GM23338 (cell line): ENCODE data around the gene POLE4. TPM values are rescaled to one million over a fixed set of nuclear protein-coding genes. Genes with fewer than 3 reads are reported as not detected.

Experiments used
- ATAC-seq: fragments of 200-7000 bp; cut with Tn5 transposase; 3 replicates; pipeline ENCODE4 v1.9.1; 2020
- DNase-seq: peaks from one replicate; pipeline ENCODE4 v3.0.0-alpha.2; 2015; ENCODE audit warnings: low spot score
- H2AFZ ChIP-seq: fragments of 200-600 bp; sonication (generic); 2 replicates; pipeline ENCODE4 v1.8.0; 2016; ENCODE audit warnings: antibody characterized with exemption, mild to moderate bottlenecking, moderate library complexity
- H3F3A ChIP-seq: fragments of 200-600 bp; sonication (generic); replicated peaks from 2 replicates; pipeline ENCODE4 v1.8.0; 2017; ENCODE audit warnings: antibody characterized with exemption, mixed run types, low read depth
- H3K27ac ChIP-seq: fragments of 200-600 bp; sonication (generic); 2 replicates; pipeline ENCODE4 v1.6.1; 2016; ENCODE audit warnings: low read depth
- H3K27me3 ChIP-seq: fragments of 200-600 bp; sonication (generic); 2 replicates; pipeline ENCODE4 v1.8.0; 2016; ENCODE audit warnings: mild to moderate bottlenecking, mixed run types, moderate library complexity; ENCODE audit not compliant: insufficient read depth
- H3K36me3 ChIP-seq: fragments of 200-600 bp; sonication (generic); 2 replicates; pipeline ENCODE4 v1.8.0; 2016; ENCODE audit warnings: mild to moderate bottlenecking; ENCODE audit not compliant: insufficient read depth
- H3K4me1 ChIP-seq: fragments of 200-600 bp; sonication (generic); 2 replicates; pipeline ENCODE4 v1.8.0; 2016; ENCODE audit warnings: mild to moderate bottlenecking, moderate library complexity; ENCODE audit not compliant: insufficient read depth
- H3K4me2 ChIP-seq: fragments of 200-600 bp; sonication (generic); 2 replicates; pipeline ENCODE4 v1.7.1; 2017; ENCODE audit warnings: mixed run types
- H3K4me3 ChIP-seq: fragments of 200-600 bp; sonication (generic); 2 replicates; pipeline ENCODE4 v1.6.1; 2016; ENCODE audit warnings: mixed run types
- H3K79me2 ChIP-seq: fragments of 200-600 bp; sonication (generic); replicated peaks from 2 replicates; pipeline ENCODE4 v1.8.0; 2017; ENCODE audit warnings: mild to moderate bottlenecking; ENCODE audit not compliant: insufficient read depth
- H3K9me2 ChIP-seq: fragments of 200-600 bp; sonication (generic); 2 replicates; pipeline ENCODE4 v1.8.0; 2017; ENCODE audit not compliant: insufficient read depth
- H4K20me1 ChIP-seq: fragments of 200-600 bp; sonication (generic); replicated peaks from 2 replicates; pipeline ENCODE4 v1.8.0; 2017; ENCODE audit warnings: mild to moderate bottlenecking; ENCODE audit not compliant: insufficient read depth
- H3K27ac Mint-ChIP-seq: 2 replicates; pipeline ENCODE4 v1.8.0; 2020; ENCODE audit warnings: inconsistent platforms, mild to moderate bottlenecking, moderate library complexity, mixed read lengths
- H3K27me3 Mint-ChIP-seq: 3 replicates; pipeline ENCODE4 v1.8.0; 2022; ENCODE audit warnings: low read depth, mild to moderate bottlenecking, moderate library complexity, mixed read lengths, inconsistent platforms; ENCODE audit not compliant: insufficient read depth, poor library complexity
- H3K36me3 Mint-ChIP-seq: 3 replicates; pipeline ENCODE4 v1.8.0; 2021; ENCODE audit warnings: low read depth, mild to moderate bottlenecking, inconsistent platforms, moderate library complexity, mixed read lengths
- H3K4me1 Mint-ChIP-seq: 3 replicates; pipeline ENCODE4 v1.8.0; 2020; ENCODE audit warnings: mild to moderate bottlenecking, inconsistent platforms, mixed read lengths
- H3K4me3 Mint-ChIP-seq: 3 replicates; pipeline ENCODE4 v1.8.0; 2021; ENCODE audit warnings: moderate library complexity, mild to moderate bottlenecking, inconsistent platforms, mixed read lengths
- H3K9me3 Mint-ChIP-seq: 3 replicates; pipeline ENCODE4 v1.8.0; 2020; ENCODE audit warnings: moderate library complexity, mild to moderate bottlenecking, inconsistent platforms, mixed read lengths
- CREB1 ChIP-seq: fragments of 250-450 bp; sonication (Bioruptor Pico); IDR thresholded peaks from 2 replicates; pipeline ENCODE4 v1.5.0; 2020; ENCODE audit warnings: low read depth, mild to moderate bottlenecking, moderate library complexity
- EZH2 ChIP-seq: fragments of 200-600 bp; sonication (generic); IDR thresholded peaks from one replicate; pipeline ENCODE4 v1.8.0; 2017; ENCODE audit warnings: antibody characterized with exemption, mild to moderate bottlenecking, low read depth; ENCODE audit not compliant: unreplicated experiment
- EZH2phosphoT487 ChIP-seq: fragments of 200-600 bp; sonication (generic); IDR thresholded peaks from one replicate; pipeline ENCODE4 v1.8.1; 2018; ENCODE audit warnings: antibody characterized with exemption; ENCODE audit not compliant: unreplicated experiment
- JUNB ChIP-seq: IDR thresholded peaks from one replicate; pipeline ENCODE4 v1.6.1; 2016; ENCODE audit warnings: antibody characterized with exemption; ENCODE audit not compliant: unreplicated experiment
- NANOG ChIP-seq: IDR thresholded peaks from 2 replicates; pipeline ENCODE4 v1.6.1; 2016; ENCODE audit warnings: antibody characterized with exemption, borderline replicate concordance
- POLR2AphosphoS5 ChIP-seq: IDR thresholded peaks from 2 replicates; pipeline ENCODE4 v1.6.1; 2016; ENCODE audit warnings: antibody characterized with exemption, low read depth
- STAT1 ChIP-seq: IDR thresholded peaks from one replicate; pipeline ENCODE4 v1.6.1; 2016; ENCODE audit warnings: antibody characterized with exemption; ENCODE audit not compliant: unreplicated experiment
- ZNF114 ChIP-seq: fragments of 250-450 bp; sonication (Bioruptor Pico); IDR thresholded peaks from 2 replicates; pipeline ENCODE4 v1.5.0; 2020; ENCODE audit warnings: mild to moderate bottlenecking, moderate library complexity
- ZNF331 ChIP-seq: fragments of 250-450 bp; sonication (Bioruptor Pico); IDR thresholded peaks from 2 replicates; pipeline ENCODE4 v1.5.0; 2020; ENCODE audit warnings: low read depth, mild to moderate bottlenecking, moderate library complexity
- polyA plus RNA-seq: library from polyadenylated mRNA; unstranded; fragments of >200 nt; fragmentation: Nextera tagmentation; extraction: Ambion mirVana; gene quantifications from 2 replicates; pipeline ENCODE4 v1.2.1, GENCODE V29; 2016
- total RNA-seq: library from RNA; depleted of rRNA; stranded (reverse); fragments of >200 nt; shearing (Covaris generic); gene quantifications from 2 replicates; pipeline ENCODE4 v1.2.3, GENCODE V29; 2014
- TF ChIP-seq, protein P1 (sequence below): IDR thresholded peaks from one replicate; pipeline ENCODE4 v1.6.1; 2018; ENCODE audit warnings: antibody characterized with exemption; ENCODE audit not compliant: unreplicated experiment
- TF ChIP-seq, protein P2 (sequence below), 2 experiments: fragments of 200-600 bp in 1 of 2; sonication (generic) in 1 of 2; conservative IDR thresholded peaks; 2 replicates each; pipeline versions ENCODE4 v1.5.1 to v1.6.1; 2016 to 2017; ENCODE audit warnings: antibody characterized with exemption in 2 of 2, low read depth in 2 of 2, mild to moderate bottlenecking in 2 of 2, moderate library complexity in 1 of 2
- TF ChIP-seq, protein P3 (sequence below): IDR thresholded peaks from 2 replicates; pipeline ENCODE4 v1.6.1; 2016; ENCODE audit warnings: antibody characterized with exemption
- TF ChIP-seq, protein P4 (sequence below): fragments of 250-450 bp; sonication (Bioruptor Pico); IDR thresholded peaks from 2 replicates; pipeline ENCODE4 v1.5.0; 2020; ENCODE audit warnings: mild to moderate bottlenecking, moderate library complexity

The POLE4 gene
- total and polyA plus RNA-seq, 2 experiments from 2014 or later, result 24.4 to 105 TPM

DNA sequence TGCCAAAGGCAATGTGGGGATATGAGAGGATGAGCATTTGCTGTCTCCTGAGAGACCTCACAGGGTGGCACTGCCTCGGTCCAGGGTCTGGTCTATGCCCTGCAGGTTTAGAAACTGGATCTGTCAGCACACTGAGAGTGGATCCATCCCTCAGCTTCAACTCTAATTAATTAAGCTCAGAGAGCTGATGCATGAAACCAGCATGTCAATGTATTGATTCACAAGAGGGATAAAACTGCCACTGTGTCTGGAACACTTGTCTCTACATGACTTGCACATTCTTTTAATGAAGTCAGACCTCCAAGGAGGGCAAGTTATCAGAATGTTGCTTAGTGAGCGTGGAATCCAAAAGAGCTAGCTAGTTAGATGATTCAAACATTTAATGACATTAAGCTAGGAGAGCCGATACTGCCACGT, 22.5 kb upstream of the POLE4 start:
- DNase-seq (no peak), ATAC-seq (no peak)
- Mint-ChIP-seq H3K36me3 (no peaks in the 10 kb centered on the region; the same call in 2 of the 3 replicates), H3K9me3 (no peaks in the 10 kb centered on the region), H3K27me3 (no peaks in the 10 kb centered on the region), H3K4me1 (no peaks in the 10 kb centered on the region; the same call in 2 of the 3 replicates), H3K27ac (no peak overlapping the region), H3K4me3 (no peak overlapping the region)
- Histone ChIP-seq H3K27me3 (no peaks in the 10 kb centered on the region), H3K4me3 (no peak overlapping the region), H3F3A (no peaks in the 10 kb centered on the region), H3K36me3 (no peaks in the 10 kb centered on the region), H3K4me2 (no peak overlapping the region), H2AFZ (no peak overlapping the region), H3K9me2 (no peaks in the 10 kb centered on the region), H4K20me1 (no peaks in the 10 kb centered on the region), H3K4me1 (no peaks in the 10 kb centered on the region), H3K79me2 (no peaks in the 10 kb centered on the region), H3K27ac (no peak overlapping the region)
- TF ChIP-seq JUNB (no peak), ZNF114 (no peak), EZH2phosphoT487 (no peak), STAT1 (no peak), POLR2AphosphoS5 (no peak), CREB1 (CRISPR knock-in tag) (no peak), EZH2 (no peak), ZNF331 (no peak), NANOG (no peak)
- TF ChIP-seq, protein P1, sequence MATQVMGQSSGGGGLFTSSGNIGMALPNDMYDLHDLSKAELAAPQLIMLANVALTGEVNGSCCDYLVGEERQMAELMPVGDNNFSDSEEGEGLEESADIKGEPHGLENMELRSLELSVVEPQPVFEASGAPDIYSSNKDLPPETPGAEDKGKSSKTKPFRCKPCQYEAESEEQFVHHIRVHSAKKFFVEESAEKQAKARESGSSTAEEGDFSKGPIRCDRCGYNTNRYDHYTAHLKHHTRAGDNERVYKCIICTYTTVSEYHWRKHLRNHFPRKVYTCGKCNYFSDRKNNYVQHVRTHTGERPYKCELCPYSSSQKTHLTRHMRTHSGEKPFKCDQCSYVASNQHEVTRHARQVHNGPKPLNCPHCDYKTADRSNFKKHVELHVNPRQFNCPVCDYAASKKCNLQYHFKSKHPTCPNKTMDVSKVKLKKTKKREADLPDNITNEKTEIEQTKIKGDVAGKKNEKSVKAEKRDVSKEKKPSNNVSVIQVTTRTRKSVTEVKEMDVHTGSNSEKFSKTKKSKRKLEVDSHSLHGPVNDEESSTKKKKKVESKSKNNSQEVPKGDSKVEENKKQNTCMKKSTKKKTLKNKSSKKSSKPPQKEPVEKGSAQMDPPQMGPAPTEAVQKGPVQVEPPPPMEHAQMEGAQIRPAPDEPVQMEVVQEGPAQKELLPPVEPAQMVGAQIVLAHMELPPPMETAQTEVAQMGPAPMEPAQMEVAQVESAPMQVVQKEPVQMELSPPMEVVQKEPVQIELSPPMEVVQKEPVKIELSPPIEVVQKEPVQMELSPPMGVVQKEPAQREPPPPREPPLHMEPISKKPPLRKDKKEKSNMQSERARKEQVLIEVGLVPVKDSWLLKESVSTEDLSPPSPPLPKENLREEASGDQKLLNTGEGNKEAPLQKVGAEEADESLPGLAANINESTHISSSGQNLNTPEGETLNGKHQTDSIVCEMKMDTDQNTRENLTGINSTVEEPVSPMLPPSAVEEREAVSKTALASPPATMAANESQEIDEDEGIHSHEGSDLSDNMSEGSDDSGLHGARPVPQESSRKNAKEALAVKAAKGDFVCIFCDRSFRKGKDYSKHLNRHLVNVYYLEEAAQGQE, result no peak
- TF ChIP-seq, protein P2, sequence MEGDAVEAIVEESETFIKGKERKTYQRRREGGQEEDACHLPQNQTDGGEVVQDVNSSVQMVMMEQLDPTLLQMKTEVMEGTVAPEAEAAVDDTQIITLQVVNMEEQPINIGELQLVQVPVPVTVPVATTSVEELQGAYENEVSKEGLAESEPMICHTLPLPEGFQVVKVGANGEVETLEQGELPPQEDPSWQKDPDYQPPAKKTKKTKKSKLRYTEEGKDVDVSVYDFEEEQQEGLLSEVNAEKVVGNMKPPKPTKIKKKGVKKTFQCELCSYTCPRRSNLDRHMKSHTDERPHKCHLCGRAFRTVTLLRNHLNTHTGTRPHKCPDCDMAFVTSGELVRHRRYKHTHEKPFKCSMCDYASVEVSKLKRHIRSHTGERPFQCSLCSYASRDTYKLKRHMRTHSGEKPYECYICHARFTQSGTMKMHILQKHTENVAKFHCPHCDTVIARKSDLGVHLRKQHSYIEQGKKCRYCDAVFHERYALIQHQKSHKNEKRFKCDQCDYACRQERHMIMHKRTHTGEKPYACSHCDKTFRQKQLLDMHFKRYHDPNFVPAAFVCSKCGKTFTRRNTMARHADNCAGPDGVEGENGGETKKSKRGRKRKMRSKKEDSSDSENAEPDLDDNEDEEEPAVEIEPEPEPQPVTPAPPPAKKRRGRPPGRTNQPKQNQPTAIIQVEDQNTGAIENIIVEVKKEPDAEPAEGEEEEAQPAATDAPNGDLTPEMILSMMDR (conservative IDR thresholded peaks at IDR 0.05; ENCODE audit: low read depth in 2 of 2), result no peak
- TF ChIP-seq, protein P3, sequence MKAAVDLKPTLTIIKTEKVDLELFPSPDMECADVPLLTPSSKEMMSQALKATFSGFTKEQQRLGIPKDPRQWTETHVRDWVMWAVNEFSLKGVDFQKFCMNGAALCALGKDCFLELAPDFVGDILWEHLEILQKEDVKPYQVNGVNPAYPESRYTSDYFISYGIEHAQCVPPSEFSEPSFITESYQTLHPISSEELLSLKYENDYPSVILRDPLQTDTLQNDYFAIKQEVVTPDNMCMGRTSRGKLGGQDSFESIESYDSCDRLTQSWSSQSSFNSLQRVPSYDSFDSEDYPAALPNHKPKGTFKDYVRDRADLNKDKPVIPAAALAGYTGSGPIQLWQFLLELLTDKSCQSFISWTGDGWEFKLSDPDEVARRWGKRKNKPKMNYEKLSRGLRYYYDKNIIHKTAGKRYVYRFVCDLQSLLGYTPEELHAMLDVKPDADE, result no peak
- TF ChIP-seq, protein P4, sequence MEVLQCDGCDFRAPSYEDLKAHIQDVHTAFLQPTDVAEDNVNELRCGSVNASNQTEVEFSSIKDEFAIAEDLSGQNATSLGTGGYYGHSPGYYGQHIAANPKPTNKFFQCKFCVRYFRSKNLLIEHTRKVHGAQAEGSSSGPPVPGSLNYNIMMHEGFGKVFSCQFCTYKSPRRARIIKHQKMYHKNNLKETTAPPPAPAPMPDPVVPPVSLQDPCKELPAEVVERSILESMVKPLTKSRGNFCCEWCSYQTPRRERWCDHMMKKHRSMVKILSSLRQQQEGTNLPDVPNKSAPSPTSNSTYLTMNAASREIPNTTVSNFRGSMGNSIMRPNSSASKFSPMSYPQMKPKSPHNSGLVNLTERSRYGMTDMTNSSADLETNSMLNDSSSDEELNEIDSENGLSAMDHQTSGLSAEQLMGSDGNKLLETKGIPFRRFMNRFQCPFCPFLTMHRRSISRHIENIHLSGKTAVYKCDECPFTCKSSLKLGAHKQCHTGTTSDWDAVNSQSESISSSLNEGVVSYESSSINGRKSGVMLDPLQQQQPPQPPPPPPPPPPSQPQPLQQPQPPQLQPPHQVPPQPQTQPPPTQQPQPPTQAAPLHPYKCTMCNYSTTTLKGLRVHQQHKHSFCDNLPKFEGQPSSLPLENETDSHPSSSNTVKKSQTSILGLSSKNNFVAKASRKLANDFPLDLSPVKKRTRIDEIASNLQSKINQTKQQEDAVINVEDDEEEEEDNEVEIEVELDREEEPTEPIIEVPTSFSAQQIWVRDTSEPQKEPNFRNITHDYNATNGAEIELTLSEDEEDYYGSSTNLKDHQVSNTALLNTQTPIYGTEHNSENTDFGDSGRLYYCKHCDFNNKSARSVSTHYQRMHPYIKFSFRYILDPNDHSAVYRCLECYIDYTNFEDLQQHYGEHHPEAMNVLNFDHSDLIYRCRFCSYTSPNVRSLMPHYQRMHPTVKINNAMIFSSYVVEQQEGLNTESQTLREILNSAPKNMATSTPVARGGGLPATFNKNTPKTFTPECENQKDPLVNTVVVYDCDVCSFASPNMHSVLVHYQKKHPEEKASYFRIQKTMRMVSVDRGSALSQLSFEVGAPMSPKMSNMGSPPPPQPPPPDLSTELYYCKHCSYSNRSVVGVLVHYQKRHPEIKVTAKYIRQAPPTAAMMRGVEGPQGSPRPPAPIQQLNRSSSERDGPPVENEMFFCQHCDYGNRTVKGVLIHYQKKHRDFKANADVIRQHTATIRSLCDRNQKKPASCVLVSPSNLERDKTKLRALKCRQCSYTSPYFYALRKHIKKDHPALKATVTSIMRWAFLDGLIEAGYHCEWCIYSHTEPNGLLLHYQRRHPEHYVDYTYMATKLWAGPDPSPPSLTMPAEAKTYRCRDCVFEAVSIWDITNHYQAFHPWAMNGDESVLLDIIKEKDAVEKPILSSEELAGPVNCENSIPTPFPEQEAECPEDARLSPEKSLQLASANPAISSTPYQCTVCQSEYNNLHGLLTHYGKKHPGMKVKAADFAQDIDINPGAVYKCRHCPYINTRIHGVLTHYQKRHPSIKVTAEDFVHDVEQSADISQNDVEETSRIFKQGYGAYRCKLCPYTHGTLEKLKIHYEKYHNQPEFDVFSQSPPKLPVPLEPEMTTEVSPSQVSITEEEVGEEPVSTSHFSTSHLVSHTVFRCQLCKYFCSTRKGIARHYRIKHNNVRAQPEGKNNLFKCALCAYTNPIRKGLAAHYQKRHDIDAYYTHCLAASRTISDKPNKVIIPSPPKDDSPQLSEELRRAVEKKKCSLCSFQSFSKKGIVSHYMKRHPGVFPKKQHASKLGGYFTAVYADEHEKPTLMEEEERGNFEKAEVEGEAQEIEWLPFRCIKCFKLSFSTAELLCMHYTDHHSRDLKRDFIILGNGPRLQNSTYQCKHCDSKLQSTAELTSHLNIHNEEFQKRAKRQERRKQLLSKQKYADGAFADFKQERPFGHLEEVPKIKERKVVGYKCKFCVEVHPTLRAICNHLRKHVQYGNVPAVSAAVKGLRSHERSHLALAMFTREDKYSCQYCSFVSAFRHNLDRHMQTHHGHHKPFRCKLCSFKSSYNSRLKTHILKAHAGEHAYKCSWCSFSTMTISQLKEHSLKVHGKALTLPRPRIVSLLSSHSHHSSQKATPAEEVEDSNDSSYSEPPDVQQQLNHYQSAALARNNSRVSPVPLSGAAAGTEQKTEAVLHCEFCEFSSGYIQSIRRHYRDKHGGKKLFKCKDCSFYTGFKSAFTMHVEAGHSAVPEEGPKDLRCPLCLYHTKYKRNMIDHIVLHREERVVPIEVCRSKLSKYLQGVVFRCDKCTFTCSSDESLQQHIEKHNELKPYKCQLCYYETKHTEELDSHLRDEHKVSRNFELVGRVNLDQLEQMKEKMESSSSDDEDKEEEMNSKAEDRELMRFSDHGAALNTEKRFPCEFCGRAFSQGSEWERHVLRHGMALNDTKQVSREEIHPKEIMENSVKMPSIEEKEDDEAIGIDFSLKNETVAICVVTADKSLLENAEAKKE (CRISPR knock-in tag), result no peak
